Measurements from ENCODE around the gene MYH7.

MYH7 gene

GRCh38 chr14:23447361-23448350, 12.2 kb upstream of the MYH7 start:
- DNase-seq (ENCODE audit: low spot score): no peak

- no peak for DNase-seq (ENCODE audit: low spot score)
Observed at GRCh38 chr14:23446291-23446851, 10.9 kb upstream of the MYH7 start.

GRCh38 chr14:23445773-23446172, 10.3 kb upstream of the MYH7 start:
- no peak for DNase-seq (ENCODE audit: low spot score)

- DNase-seq (ENCODE audit: low spot score): no peak
Observed at GRCh38 chr14:23444314-23444713, 8.9 kb upstream of the MYH7 start.

GRCh38 chr14:23443881-23444280, 8.4 kb upstream of the MYH7 start:
- no peak for DNase-seq (ENCODE audit: low spot score)

- no peak for DNase-seq (ENCODE audit: low spot score)
Observed at GRCh38 chr14:23443411-23443812, 8.0 kb upstream of the MYH7 start.

- DNase-seq (ENCODE audit: low spot score): no peak
Observed at GRCh38 chr14:23442721-23443356, 7.4 kb upstream of the MYH7 start.

- no peak for DNase-seq (ENCODE audit: low spot score)
Observed at GRCh38 chr14:23441076-23441475, 5.6 kb upstream of the MYH7 start.

- DNase-seq (ENCODE audit: low spot score): no peak
Observed at GRCh38 chr14:23439107-23439835, 3.8 kb upstream of the MYH7 start.

- DNase-seq (ENCODE audit: low spot score): no peak
Observed at GRCh38 chr14:23438101-23438971, 2.9 kb upstream of the MYH7 start.

- DNase-seq (ENCODE audit: low spot score): no peak
Observed at GRCh38 chr14:23437133-23438100, 2.0 kb upstream of the MYH7 start.

GRCh38 chr14:23436327-23437132, 1.1 kb upstream of the MYH7 start:
- no peak for DNase-seq (ENCODE audit: low spot score)

- DNase-seq (ENCODE audit: low spot score): no peak
Observed at GRCh38 chr14:23434488-23435222, 805 bp downstream of the MYH7 start.

- DNase-seq (ENCODE audit: low spot score): no peak
Observed at GRCh38 chr14:23433457-23433856, 2.0 kb downstream of the MYH7 start.

GRCh38 chr14:23432946-23433345, 2.5 kb downstream of the MYH7 start:
- DNase-seq (ENCODE audit: low spot score): no peak

- no peak for DNase-seq (ENCODE audit: low spot score)
Observed at GRCh38 chr14:23432102-23432925, 3.1 kb downstream of the MYH7 start.

- DNase-seq (ENCODE audit: low spot score): no peak
Observed at GRCh38 chr14:23431486-23431885, 4.0 kb downstream of the MYH7 start.

GRCh38 chr14:23430723-23431085, 4.8 kb downstream of the MYH7 start:
- no peak for DNase-seq (ENCODE audit: low spot score)
